Measurements from ENCODE around the gene AUTS2. TPM values are rescaled to one million over a fixed set of nuclear protein-coding genes. Genes with fewer than 3 reads are reported as not detected.

The AUTS2 gene
- total and polyA plus RNA-seq, 9 of the 15 experiments (the other 6 are each of a cell fraction or from before 2014, with no cell fraction given) = 0.58 TPM; not detected in 8

DNA sequence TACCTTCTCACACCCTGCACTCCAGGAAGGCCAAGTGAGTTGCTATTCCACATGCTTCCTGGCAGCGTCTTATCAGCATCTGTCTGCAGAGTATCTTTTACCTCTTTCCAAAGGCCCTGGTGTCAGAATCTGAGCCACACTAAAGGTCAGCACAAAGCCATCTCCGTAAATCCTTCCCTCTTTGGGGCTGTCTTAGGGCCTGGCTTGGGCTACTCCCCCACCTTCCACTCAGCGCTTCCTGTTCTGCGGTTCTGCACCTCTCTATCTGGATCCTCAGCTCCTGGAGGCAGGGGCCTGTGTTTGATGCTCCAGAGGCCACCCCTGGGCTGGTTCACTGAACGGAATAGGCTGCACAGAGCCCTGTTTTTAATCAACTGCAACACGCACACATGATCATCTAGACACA is 1198.8 kb downstream of the AUTS2 start:
- no peaks in the 10 kb centered on the region for H3K4me1 ChIP-seq (replicated peaks in 1 of 2; ENCODE audit: control insufficient read depth in 2 of 2, insufficient read depth in 2 of 2, low read length in 2 of 2)
- no peak for DNase-seq (ENCODE audit: extremely low read depth in 1 of 4, low spot score in 3 of 4)
- intact Hi-C loops (cut with micrococcal nuclease) (no loop called here), in situ Hi-C loops (cut with MboI) (no loop called here)
- H3K79me2 ChIP-seq (ENCODE audit: control insufficient read depth, insufficient read depth, low read length) = no peaks in the 10 kb centered on the region
- H3K4me2 ChIP-seq (ENCODE audit: insufficient read depth, low read length) = no peak overlapping the region
- ChIA-PET CTCF (ENCODE audit: low intra/inter-chr PET ratio) (no interaction called here), POLR2A (no interaction called here)
- no TSS peak for BruUV-seq (replicated peaks)
- H3K9me1 ChIP-seq (ENCODE audit: control insufficient read depth, insufficient read depth, low read length) = no peaks in the 10 kb centered on the region
- FAIRE-seq = no peak
- H4K20me1 ChIP-seq (replicated peaks; ENCODE audit: control insufficient read depth, insufficient read depth, low read length) = no peaks in the 10 kb centered on the region; the same call in 1 of the 2 replicates
- H3K9ac ChIP-seq (ENCODE audit: insufficient read depth in 1 of 2, low read depth in 2 of 2, low read length in 2 of 2) = no peak overlapping the region
- no peaks in the 10 kb centered on the region; the same call in 1 of the 2 replicates for H3K9me3 ChIP-seq (replicated peaks; ENCODE audit: control insufficient read depth, insufficient read depth, low read depth, low read length)
- no peaks in the 10 kb centered on the region for H3K36me3 ChIP-seq (ENCODE audit: control insufficient read depth, insufficient read depth, low read length)
- H2AFZ ChIP-seq (ENCODE audit: low read depth, low read length) = no peak overlapping the region
- no peak for ATAC-seq
- WGBS (ENCODE audit: insufficient coverage, low coverage, missing lambda C conversion rate) = 0% methylated on average over 6 of the region's 6 CpGs
- no peak overlapping the region for H3K4me3 ChIP-seq
- TF ChIP-seq, protein P1, sequence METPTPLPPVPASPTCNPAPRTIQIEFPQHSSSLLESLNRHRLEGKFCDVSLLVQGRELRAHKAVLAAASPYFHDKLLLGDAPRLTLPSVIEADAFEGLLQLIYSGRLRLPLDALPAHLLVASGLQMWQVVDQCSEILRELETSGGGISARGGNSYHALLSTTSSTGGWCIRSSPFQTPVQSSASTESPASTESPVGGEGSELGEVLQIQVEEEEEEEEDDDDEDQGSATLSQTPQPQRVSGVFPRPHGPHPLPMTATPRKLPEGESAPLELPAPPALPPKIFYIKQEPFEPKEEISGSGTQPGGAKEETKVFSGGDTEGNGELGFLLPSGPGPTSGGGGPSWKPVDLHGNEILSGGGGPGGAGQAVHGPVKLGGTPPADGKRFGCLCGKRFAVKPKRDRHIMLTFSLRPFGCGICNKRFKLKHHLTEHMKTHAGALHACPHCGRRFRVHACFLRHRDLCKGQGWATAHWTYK (CRISPR knock-in tag; IDR thresholded peaks at IDR 0.05) = no peak
- TF ChIP-seq ZNF436 (CRISPR knock-in tag; IDR thresholded peaks at IDR 0.05) = no peak
- TF ChIP-seq ARID3B (CRISPR knock-in tag; IDR thresholded peaks at IDR 0.05; ENCODE audit: borderline replicate concordance) = no peak
- TF ChIP-seq TEAD1 (CRISPR knock-in tag; IDR thresholded peaks at IDR 0.05) = no peak
- TF ChIP-seq GABPB2 (CRISPR knock-in tag; conservative IDR thresholded peaks at IDR 0.05) = no peak
- TF ChIP-seq SRF (CRISPR knock-in tag; IDR thresholded peaks at IDR 0.05) = no peak
- no peak for TF ChIP-seq FOXJ3 (CRISPR knock-in tag; IDR thresholded peaks at IDR 0.05)
- no peak for TF ChIP-seq ZNF311 (CRISPR knock-in tag; IDR thresholded peaks at IDR 0.05)
- no peak for TF ChIP-seq ZNF318 (IDR thresholded peaks at IDR 0.05; ENCODE audit: borderline replicate concordance in 1 of 2, low read depth in 1 of 2)
- TF ChIP-seq ZNF79 (CRISPR knock-in tag; IDR thresholded peaks at IDR 0.05; ENCODE audit: low read depth) = no peak
- no peak for TF ChIP-seq MEF2D (tag; conservative IDR thresholded peaks at IDR 0.05; ENCODE audit: low read depth)
- TF ChIP-seq ZNF695 (CRISPR knock-in tag; IDR thresholded peaks at IDR 0.05) = no peak
- H3K27me3 ChIP-seq (ENCODE audit: control insufficient read depth in 2 of 2, insufficient read depth in 2 of 2, low read length in 2 of 2) = peaks cover 8 to 14% of the 10 kb centered on the region in 2 experiments; a peak in 4 of 5 replicates
- no peak overlapping the region for H3K27ac ChIP-seq (ENCODE audit: extremely low read depth, low read depth, low read length)
